Muscle of arm (tissue), 12 donors: ENCODE results near the gene ASGR1. TPM values are rescaled to one million over a fixed set of nuclear protein-coding genes. Genes with fewer than 3 reads are reported as not detected.
A peak's percentile ranks its signal among the peaks of the same experiment; 100 is the strongest.
"Not testable (repeated sequence)": the region's sequence is repeated elsewhere in the genome, so short reads cannot be mapped to it uniquely, and the experiment has no call there.

Experiments used
- DNase-seq: peaks from one replicate; pipeline ENCODE4 v3.0.0-alpha.2; 2013
- polyA plus RNA-seq, 12 donors: library from polyadenylated mRNA; unstranded; fragments of 120-200 nt; gene quantifications; one replicate each; pipeline ENCODE4 v1.2.1, GENCODE V29; 2013; ENCODE audit not compliant: insufficient read length in 12 of 12

The ASGR1 gene
- polyA plus RNA-seq, 12 donors: 1.4 to 10.0 (median 2.2) TPM; not detected in 2

DNA sequence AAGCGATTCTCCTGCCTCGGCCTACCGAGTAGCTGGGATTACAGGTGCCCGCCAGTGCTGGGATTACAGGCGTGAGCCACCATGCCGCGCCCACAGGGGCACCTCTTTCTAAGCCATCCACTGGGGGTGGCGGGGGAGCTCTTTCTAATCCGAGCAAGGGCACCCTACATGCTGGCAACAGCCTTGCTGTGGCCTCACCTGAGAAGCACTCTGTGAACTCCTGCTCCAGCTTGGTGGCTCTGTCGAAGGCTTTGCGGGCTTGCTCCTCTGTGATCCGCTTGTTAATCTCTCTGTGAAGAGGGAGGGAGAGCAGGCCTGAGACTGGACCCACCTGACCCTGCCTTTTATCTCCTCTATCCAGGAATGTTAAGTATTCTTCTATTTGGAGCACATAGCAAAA, 11.9 kb upstream of the ASGR1 start:
- DNase-seq: no peak

- DNase-seq: no peak
Measured at GRCh38 chr17:7190276-7190917, 11.2 kb upstream of the ASGR1 start.

GRCh38 chr17:7186241-7186640, 7.1 kb upstream of the ASGR1 start:
- no peak for DNase-seq

- DNase-seq: no peak
Measured at GRCh38 chr17:7184647-7185046, 5.5 kb upstream of the ASGR1 start.

- DNase-seq: no peak
Measured at GRCh38 chr17:7184091-7184488, 4.9 kb upstream of the ASGR1 start.

DNA sequence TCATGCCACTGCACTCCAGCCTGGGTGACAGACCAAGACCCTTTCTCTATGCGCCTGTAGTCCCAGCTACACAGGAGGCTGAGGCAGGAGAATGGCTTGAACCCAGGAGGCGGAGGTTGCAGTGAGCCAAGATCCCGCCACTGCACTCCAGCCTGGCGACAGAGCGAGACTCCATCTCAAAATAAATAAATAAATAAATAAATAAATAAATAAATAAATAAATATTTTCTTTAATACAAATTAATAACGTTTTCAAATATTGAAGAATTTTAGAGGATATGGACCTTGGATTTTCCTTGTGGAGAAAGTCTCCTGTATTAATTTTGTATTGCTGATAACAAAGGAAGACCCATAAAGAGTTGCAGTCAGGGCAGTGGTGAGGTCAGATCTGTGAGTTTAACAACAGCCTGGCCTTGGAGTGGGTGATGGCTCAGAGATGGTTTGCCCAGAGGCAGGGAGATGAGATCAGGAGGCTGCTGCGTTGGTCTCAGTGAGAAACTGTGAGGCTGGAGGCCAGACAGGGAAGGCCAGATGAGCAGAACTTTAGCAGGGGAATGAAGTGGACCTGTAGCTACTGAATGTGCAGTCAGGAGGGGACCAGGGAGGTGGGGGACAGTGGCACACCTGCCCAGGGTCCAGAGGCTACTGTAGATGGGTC, 4.4 kb upstream of the ASGR1 start:
- DNase-seq: no peak

- not testable (repeated sequence) for DNase-seq
Measured at GRCh38 chr17:7182101-7182500, 2.9 kb upstream of the ASGR1 start.

DNA sequence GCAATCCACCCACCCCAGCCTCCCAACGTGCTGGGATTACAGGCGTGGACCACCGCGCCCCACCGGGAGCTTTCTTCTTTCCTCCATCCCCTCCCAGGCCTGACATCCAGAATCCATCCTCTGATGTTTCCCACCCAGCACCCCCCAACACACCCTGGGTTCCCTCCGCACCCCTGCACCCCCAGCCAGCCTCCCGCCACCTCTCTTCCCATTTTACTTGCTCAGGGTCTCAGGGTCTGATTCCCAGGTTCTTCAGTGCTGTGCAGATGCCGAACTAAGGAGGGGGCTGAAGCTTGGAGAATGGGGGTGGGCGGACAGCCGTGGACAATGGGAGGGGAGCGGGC, 225 bp downstream of the ASGR1 start:
- no peak for DNase-seq

DNA sequence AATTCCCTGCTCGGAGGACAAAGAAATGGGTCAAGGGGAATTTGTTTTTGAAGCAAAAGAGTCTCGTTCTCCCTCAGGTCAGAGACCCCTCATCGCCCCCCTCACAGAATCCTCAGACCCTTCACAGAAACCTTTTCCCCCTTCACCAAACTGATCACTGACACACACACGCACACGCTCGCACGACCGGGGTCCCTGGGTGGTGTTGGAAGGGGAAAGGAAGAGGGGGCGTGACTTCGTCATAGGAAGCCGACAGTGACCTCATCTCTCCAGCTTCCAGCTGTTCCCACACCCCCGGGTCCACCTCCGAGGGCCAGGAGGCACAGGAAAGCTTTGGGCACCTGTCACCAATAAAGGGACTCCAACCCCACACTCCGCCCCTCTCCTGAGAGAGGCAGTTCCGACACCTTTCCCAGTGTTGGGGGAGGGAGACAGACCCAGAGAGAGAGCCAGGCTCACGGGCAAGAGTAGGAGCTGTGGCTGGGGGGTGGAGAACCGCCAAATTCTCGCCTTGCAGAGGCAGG, 1.2 kb downstream of the ASGR1 start:
- DNase-seq: peak; percentile 38

DNA sequence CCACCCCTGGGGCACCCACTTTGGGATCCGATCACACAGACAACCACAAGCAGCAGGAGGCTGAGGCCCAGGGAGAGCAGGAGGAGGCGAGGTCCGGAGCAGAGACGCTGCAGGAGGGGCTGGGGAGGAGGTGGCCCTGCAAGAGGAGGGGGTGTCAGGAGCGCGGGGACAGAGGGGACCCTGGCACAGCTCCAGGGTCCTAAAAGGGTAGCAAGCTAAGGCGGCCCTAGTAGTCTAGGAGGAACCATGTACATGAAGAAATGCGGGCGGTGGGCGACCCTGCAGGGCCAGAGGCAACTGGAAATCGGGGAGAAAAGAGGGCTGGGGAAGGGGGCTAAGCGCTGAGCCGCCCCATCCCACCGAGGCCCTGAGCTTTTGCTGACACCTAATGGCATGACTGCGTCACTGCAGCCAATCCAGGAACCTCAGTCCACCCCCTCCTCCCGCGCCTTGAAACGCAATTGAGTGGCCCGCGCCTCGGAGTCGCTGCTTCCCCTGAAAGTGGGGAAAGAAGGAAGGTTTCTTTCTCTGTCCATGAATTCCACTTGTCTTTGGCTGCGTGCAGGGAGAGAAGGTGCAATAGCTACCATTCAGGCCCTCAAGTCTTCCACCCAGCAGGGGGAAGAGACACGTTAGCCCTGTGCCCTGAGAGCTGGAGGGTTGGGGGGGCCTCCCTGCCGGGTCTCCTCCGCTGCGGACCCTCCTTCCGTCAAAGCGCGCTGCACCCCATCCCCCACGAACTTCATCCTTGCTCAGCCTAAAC, 1.8 kb downstream of the ASGR1 start:
- peak; percentile 77 for DNase-seq

DNA sequence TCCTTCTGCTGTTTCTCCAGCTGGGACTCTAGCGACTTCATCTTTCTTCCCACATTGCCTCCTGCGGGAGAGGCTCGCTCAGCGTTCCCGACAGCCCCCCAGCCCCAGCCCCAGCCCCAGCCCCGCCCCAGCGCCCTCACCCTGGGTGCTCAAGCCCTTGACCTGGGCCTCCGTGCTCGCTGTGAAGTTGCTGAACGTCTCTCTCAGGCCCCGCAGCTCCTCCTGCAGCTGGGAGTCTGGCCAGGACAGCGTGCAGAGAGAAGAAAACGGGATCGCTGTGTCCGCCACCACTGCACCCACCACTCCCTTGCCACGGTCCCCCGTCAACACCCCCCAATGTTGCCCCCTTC, 2.4 kb downstream of the ASGR1 start:
- no peak for DNase-seq

DNA sequence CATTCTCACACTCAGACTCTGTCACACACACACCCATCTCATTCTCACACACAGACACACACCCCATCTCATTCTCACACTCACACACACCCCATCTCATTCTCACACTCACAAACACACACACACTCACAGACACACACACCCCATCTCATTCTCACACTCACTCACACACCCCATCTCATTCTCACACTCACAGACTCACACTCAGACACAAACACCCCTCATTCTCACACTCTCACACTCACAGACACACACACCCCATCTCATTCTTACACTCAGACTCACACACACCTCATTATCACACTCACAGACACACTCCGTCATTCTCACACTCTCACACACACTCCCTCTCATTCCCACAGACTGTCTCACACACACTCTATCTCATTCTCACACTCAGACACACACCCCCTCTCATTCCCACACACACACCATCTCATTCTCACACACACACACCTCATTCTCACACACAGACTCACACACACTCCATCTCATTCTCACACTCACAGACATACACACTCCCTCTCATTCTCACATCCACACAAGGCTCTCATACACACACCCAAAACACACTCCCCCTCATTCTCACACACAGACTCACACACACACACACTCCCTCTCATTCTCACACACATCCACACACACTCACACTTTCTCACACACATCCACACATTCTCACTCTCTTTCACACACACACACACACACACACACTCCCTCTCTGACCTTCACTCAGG, 2.9 kb downstream of the ASGR1 start:
- no peak for DNase-seq

- no peak for DNase-seq
Measured at GRCh38 chr17:7175330-7175733, 3.8 kb downstream of the ASGR1 start.

DNA sequence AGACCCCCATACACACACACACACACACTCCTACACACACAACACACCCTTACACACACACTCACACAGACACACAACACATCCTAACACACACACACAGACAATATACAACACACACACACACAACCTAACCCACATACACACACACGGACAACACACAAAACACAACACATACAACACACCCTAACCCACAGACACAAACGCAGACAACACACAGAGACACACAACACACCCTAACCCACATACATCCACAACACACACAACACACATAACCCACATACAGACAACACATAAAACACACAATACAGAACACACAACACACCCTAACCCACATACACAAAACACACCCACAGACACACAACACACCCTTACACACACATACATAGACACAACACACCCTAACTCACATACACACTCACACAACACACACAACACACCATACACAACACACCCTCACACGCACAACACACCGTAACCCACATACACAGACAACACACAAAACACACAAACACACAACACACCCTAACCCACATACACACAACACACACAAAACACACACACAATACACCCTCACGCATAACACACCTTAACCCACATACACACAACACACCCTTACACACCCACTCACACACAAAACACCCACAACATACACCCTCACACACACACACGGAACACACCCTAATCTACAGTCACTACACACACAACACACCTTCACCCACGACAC, 4.4 kb downstream of the ASGR1 start:
- DNase-seq: no peak

DNA sequence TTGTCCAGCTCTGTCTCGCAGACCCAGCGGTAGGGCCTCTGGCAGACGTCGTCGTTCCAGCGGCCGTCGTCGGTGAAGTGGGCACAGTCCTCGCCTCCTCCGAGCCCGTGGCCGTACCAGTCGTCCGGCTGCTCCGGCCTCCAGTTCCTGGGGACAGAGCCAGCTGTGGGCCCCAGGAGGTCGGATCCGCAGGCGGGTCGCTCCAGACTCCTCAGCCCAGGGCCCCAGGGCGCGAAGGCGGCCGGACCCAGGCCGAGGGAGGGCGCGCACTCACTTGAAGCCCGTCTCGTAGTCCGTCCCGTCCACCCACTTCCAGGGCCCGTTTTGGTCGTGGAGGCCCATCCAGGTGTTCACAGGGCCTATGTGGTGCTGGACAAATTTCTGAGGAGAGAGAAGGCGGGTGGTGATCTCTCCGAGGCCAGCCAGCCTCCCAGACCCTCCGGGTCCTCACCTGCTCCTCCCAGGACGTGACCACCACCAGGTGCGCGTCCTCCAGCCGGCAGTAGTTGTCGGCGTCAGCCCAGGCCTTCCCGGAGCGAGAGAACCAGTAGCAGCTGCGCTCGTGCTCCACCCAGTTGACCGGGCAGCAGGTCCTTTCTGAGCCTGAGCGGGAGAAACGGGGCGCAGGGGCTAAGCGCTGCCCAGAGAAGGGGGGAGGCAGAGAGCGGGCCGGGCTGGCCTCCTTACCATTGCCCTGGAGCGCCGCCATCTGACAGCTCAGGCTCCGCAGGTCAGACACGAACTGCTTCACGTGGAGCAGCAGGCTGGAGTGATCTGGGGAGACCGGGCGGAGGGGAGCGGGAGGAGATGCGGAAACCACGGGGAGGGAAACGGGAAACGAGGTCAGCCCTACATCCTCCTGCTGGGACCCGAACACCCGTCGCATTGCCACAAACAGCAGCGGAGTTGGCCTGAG, 5.2 kb downstream of the ASGR1 start:
- DNase-seq: peak; percentile 40

DNA sequence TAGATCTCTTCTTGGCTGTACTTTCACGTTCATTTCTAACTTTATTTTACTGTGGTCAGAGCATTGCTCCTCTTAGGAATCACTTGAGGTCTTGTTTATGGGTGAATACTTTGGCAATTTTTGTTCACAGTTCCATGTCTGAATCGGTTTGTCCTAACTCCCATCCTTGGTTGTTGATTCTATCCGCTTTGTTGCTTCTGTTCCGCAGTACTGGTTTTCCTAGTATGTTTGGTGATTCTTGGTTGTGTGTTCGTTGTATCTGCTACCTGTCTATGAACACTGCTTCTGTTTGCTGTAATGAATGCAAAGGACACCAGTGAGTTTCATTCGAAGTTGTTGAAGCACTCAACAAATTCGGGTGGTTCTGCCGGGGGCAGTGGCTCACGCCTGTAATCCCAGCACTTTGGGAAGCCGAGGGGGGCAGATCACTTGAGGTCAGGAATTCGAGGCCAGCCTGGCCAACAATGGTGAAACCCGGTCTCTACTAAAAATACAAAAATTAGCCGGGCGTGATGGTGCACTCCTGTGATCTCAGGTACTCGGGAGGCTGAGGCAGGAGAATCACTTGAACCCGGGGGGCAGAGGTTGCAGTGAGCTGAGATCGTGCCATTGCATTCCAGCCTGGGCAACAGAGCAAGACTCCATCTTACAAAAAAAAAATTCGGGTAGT, 6.5 kb downstream of the ASGR1 start:
- DNase-seq: not testable (repeated sequence)

- DNase-seq: not testable (repeated sequence)
Measured at GRCh38 chr17:7169565-7169908, 9.6 kb downstream of the ASGR1 start.

DNA sequence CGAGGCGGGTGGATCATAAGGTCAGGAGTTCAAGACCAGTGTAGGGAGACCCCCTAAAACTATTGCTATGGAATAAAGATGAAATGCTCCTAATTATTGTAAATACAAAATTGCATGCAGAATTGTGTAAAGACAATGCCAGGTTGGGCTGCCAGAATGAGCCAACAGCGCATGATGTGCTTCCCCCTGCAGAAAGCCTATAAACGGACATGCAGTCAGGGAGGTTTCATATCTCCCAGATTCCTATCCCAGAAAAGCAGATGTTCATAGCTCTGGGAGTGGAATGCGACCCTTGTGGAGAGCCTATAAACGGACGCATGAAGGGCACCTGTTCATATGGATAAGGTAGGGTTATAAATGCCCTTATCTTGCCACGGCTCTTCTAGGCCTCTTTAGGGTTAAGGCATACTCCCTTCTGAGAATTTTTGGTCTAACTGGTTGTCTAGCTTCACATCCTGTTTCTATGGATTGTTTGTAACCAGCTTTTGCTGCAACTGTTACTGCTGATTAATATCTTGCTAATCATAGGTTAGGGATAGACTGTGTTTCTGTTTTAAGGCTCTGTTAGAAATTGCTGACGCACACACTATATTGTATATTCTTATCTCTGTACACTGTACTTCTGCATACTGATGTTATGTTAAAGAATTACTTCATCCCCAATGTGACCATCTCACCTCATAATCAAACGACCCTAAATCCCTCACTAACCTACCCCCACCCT, 10.2 kb downstream of the ASGR1 start:
- DNase-seq: not testable (repeated sequence)

DNA sequence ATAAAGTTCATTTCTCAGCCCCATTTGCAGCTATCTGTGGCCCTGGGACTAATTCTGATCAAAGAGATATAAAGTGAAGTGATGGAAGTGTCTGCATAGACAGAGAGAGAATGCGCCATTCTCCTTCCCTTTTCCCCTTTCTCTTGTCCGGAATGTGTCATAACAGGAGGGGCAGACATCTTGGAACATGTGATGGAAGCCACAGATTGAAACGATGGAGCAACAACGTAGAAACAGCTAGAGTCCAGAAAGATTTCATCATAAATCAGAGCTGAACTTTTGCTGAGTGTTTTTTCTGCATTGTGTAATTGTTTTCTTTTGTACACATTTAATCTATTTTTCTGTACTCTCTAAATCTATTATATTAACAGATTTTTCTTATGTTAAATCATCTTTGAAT, 11.3 kb downstream of the ASGR1 start:
- DNase-seq: no peak
